HepG2 (cell line): ENCODE results near the gene RNASE2. TPM values are rescaled to one million over a fixed set of nuclear protein-coding genes. Genes with fewer than 3 reads are reported as not detected.

Source experiments
- ELF3 ChIP-seq: IDR thresholded peaks from 2 replicates; pipeline ENCODE4 v1.6.1; 2016; ENCODE audit warnings: missing genetic modification reagents, missing compliant biosample characterization
- FOXA3 ChIP-seq: IDR thresholded peaks from 2 replicates; pipeline ENCODE4 v1.6.1; 2016; ENCODE audit warnings: missing genetic modification reagents, missing compliant biosample characterization
- ISL2 ChIP-seq: sonication (generic); formaldehyde crosslinking; IDR thresholded peaks from 2 replicates; pipeline ENCODE4 v1.5.0; 2020; ENCODE audit warnings: missing genetic modification reagents
- LCORL ChIP-seq, 2 experiments: fragments of 450-650 bp in 1 of 2; sonication (generic) in 1 of 2; formaldehyde crosslinking in 1 of 2; IDR thresholded peaks; 2 replicates each; pipeline versions ENCODE4 v1.5.0 to v1.6.1; 2017 to 2020; ENCODE audit warnings: antibody characterized with exemption in 1 of 2, missing genetic modification reagents in 1 of 2
- MEIS2 ChIP-seq: sonication (generic); formaldehyde crosslinking; IDR thresholded peaks from 2 replicates; pipeline ENCODE4 v1.9.0; 2021; ENCODE audit warnings: mild to moderate bottlenecking, missing genetic modification reagents
- NFYC ChIP-seq: IDR thresholded peaks from 2 replicates; pipeline ENCODE4 v1.6.1; 2016; ENCODE audit warnings: missing genetic modification reagents, missing compliant biosample characterization
- NR2F1 ChIP-seq, 2 experiments: fragments of 450-650 bp in 1 of 2; formaldehyde crosslinking in 1 of 2; IDR thresholded peaks; 2 replicates each; pipeline versions ENCODE4 v1.5.0 to v1.6.1; 2016 to 2020; ENCODE audit warnings: mild to moderate bottlenecking in 1 of 2, missing compliant biosample characterization in 1 of 2, missing genetic modification reagents in 1 of 2, moderate library complexity in 1 of 2
- PHF8 ChIP-seq: sonication (generic); formaldehyde crosslinking; IDR thresholded peaks from 2 replicates; pipeline ENCODE4 v1.5.0; 2020; ENCODE audit warnings: missing genetic modification reagents
- PLRG1 ChIP-seq: fragments of 450-650 bp; conservative IDR thresholded peaks from 2 replicates; pipeline ENCODE4 v1.6.1; 2016
- ZBTB3 ChIP-seq: sonication (generic); formaldehyde crosslinking; IDR thresholded peaks from 2 replicates; pipeline ENCODE4 v1.4.0; 2020; ENCODE audit warnings: low read depth, mild to moderate bottlenecking, moderate library complexity, missing genetic modification reagents, borderline replicate concordance
- ZFP1 ChIP-seq: IDR thresholded peaks from 2 replicates; pipeline ENCODE4 v1.6.1; 2016
- ZFY ChIP-seq: sonication (generic); formaldehyde crosslinking; IDR thresholded peaks from 2 replicates; pipeline ENCODE4 v1.4.0; 2020; ENCODE audit warnings: missing genetic modification reagents
- ZKSCAN8 ChIP-seq: IDR thresholded peaks from 2 replicates; pipeline ENCODE4 v1.6.1; 2016; ENCODE audit warnings: borderline replicate concordance, missing genetic modification reagents, missing compliant biosample characterization
- ZNF44 ChIP-seq: sonication (generic); formaldehyde crosslinking; IDR thresholded peaks from 2 replicates; pipeline ENCODE4 v1.5.1; 2020; ENCODE audit warnings: mild to moderate bottlenecking, missing genetic modification reagents
- ZNF670 ChIP-seq: sonication (generic); formaldehyde crosslinking; IDR thresholded peaks from 2 replicates; pipeline ENCODE4 v1.8.0; 2022; ENCODE audit warnings: mild to moderate bottlenecking, missing genetic modification reagents, borderline replicate concordance
- ZNF788 ChIP-seq: sonication (generic); formaldehyde crosslinking; IDR thresholded peaks from 2 replicates; pipeline ENCODE4 v1.5.0; 2020; ENCODE audit warnings: mild to moderate bottlenecking, missing genetic modification reagents, borderline replicate concordance
- polyA plus RNA-seq, 8 experiments: library from polyadenylated mRNA; depleted of rRNA in 3 of 8; stranded (reverse) in 7 of 8; unstranded in 1 of 8; fragments of >200 nt; fragmentation: Illumina TruSeq in 4 of 8; extraction: Trizol in 4 of 8; gene quantifications; 2 replicates each; pipeline versions ENCODE4 v1.2.1 to v1.2.3, GENCODE V29; 2011 to 2016; ENCODE audit warnings: low read depth in 4 of 8, missing spikeins in 1 of 8, mixed read lengths in 1 of 8; ENCODE audit not compliant: insufficient read depth in 1 of 8
- total RNA-seq, 5 experiments: library from RNA; depleted of rRNA; stranded (reverse); fragments of >200 nt; fragmentation: Illumina TruSeq; extraction: Trizol; gene quantifications; 2 replicates each; pipeline ENCODE4 v1.2.3, GENCODE V29; 2016; ENCODE audit warnings: low read depth in 1 of 5
- TF ChIP-seq, protein P1 (sequence below): sonication (generic); formaldehyde crosslinking; IDR thresholded peaks from 2 replicates; pipeline ENCODE4 v1.4.0; 2020; ENCODE audit warnings: missing genetic modification reagents, borderline replicate concordance
- TF ChIP-seq, protein P2 (sequence below): sonication (generic); formaldehyde crosslinking; IDR thresholded peaks from 2 replicates; pipeline ENCODE4 v1.4.0; 2020; ENCODE audit warnings: missing genetic modification reagents
- TF ChIP-seq, protein P3 (sequence below): IDR thresholded peaks from 2 replicates; pipeline ENCODE4 v1.6.1; 2012; ENCODE audit warnings: inconsistent platforms
- TF ChIP-seq, protein P4 (sequence below): sonication (generic); formaldehyde crosslinking; IDR thresholded peaks from 2 replicates; pipeline ENCODE4 v1.4.0; 2020; ENCODE audit warnings: missing genetic modification reagents, borderline replicate concordance

RNASE2 gene
- total and polyA plus RNA-seq, 2 of the 13 experiments (the other 11 are each of a cell fraction or from before 2014, with no cell fraction given), result 0.69 TPM; not detected in 1

DNA sequence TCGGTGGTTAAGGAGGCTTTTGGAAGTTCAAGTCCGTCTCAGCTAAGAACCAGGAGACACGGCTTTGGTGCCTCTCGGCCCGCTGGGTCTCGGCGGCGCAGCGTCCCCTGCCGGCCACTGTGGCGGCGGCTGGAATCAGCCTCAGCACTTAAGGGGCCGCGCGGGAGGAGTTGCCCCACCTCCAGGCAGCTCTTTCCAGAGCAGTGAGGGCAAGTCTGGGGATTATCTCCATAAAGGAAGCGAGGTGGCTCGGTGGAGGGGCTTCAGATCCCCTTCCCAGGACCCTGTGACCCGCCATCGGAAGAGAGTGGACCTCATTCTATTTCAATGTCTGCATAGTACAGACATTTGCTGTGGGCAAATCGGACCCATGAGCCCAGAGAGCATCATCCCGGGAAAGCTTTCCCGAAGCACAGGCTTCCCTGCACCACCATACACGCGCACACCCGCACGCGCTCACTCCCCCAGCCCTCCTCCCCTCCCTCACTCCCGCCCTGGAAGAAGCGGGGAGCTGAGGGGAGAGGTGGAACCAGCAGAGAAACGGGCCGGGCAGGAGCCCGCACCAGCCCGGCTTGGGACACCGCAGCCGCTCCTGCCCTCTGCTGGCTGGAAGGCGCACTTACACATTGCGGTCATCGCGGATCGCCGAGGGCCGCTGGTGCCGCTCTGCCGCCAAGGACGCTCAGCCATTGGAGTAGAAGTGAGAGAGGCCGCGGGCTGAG is 15.9 kb downstream of the RNASE2 start (continued):
- TF ChIP-seq LCORL (IDR thresholded peaks at IDR 0.05), result no peak
- peak; percentile 42; the same call in 1 of the 2 replicates for TF ChIP-seq LCORL (CRISPR knock-in tag; IDR thresholded peaks at IDR 0.05)
- peak; percentile 52 for TF ChIP-seq ISL2
- peak; percentile 89 for TF ChIP-seq ZKSCAN8 (CRISPR knock-in tag)
- no peak for TF ChIP-seq ZBTB3 (CRISPR knock-in tag)
- TF ChIP-seq ZFY, result peak; percentile 67; the same call in 1 of the 2 replicates
- peak; percentile 12; the same call in 1 of the 2 replicates for TF ChIP-seq ZFP1 (CRISPR knock-in tag)
- no peak for TF ChIP-seq NR2F1 (CRISPR knock-in tag; IDR thresholded peaks at IDR 0.05)
- peak; percentile 23; the same call in 1 of the 2 replicates for TF ChIP-seq ELF3 (CRISPR knock-in tag)
- TF ChIP-seq, protein P1, sequence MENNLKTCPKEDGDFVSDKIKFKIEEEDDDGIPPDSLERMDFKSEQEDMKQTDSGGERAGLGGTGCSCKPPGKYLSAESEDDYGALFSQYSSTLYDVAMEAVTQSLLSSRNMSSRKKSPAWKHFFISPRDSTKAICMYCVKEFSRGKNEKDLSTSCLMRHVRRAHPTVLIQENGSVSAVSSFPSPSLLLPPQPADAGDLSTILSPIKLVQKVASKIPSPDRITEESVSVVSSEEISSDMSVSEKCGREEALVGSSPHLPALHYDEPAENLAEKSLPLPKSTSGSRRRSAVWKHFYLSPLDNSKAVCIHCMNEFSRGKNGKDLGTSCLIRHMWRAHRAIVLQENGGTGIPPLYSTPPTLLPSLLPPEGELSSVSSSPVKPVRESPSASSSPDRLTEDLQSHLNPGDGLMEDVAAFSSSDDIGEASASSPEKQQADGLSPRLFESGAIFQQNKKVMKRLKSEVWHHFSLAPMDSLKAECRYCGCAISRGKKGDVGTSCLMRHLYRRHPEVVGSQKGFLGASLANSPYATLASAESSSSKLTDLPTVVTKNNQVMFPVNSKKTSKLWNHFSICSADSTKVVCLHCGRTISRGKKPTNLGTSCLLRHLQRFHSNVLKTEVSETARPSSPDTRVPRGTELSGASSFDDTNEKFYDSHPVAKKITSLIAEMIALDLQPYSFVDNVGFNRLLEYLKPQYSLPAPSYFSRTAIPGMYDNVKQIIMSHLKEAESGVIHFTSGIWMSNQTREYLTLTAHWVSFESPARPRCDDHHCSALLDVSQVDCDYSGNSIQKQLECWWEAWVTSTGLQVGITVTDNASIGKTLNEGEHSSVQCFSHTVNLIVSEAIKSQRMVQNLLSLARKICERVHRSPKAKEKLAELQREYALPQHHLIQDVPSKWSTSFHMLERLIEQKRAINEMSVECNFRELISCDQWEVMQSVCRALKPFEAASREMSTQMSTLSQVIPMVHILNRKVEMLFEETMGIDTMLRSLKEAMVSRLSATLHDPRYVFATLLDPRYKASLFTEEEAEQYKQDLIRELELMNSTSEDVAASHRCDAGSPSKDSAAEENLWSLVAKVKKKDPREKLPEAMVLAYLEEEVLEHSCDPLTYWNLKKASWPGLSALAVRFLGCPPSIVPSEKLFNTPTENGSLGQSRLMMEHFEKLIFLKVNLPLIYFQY (CRISPR knock-in tag), result peak; percentile 94; the same call in 1 of the 2 replicates
- TF ChIP-seq ZNF44 (CRISPR knock-in tag), result no peak; the same call in 1 of the 2 replicates
- TF ChIP-seq, protein P2, sequence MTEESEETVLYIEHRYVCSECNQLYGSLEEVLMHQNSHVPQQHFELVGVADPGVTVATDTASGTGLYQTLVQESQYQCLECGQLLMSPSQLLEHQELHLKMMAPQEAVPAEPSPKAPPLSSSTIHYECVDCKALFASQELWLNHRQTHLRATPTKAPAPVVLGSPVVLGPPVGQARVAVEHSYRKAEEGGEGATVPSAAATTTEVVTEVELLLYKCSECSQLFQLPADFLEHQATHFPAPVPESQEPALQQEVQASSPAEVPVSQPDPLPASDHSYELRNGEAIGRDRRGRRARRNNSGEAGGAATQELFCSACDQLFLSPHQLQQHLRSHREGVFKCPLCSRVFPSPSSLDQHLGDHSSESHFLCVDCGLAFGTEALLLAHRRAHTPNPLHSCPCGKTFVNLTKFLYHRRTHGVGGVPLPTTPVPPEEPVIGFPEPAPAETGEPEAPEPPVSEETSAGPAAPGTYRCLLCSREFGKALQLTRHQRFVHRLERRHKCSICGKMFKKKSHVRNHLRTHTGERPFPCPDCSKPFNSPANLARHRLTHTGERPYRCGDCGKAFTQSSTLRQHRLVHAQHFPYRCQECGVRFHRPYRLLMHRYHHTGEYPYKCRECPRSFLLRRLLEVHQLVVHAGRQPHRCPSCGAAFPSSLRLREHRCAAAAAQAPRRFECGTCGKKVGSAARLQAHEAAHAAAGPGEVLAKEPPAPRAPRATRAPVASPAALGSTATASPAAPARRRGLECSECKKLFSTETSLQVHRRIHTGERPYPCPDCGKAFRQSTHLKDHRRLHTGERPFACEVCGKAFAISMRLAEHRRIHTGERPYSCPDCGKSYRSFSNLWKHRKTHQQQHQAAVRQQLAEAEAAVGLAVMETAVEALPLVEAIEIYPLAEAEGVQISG (CRISPR knock-in tag), result peak; percentile 90
- TF ChIP-seq MEIS2 (CRISPR knock-in tag), result 0 out of 2 replicates have a peak, but pooled peaks have one; percentile 45
- no peak for TF ChIP-seq ZNF788 (CRISPR knock-in tag)
- TF ChIP-seq PLRG1, result no peak
- TF ChIP-seq, protein P3, sequence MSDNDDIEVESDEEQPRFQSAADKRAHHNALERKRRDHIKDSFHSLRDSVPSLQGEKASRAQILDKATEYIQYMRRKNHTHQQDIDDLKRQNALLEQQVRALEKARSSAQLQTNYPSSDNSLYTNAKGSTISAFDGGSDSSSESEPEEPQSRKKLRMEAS, result peak; percentile 37; the same call in 1 of the 2 replicates
- TF ChIP-seq, protein P4, sequence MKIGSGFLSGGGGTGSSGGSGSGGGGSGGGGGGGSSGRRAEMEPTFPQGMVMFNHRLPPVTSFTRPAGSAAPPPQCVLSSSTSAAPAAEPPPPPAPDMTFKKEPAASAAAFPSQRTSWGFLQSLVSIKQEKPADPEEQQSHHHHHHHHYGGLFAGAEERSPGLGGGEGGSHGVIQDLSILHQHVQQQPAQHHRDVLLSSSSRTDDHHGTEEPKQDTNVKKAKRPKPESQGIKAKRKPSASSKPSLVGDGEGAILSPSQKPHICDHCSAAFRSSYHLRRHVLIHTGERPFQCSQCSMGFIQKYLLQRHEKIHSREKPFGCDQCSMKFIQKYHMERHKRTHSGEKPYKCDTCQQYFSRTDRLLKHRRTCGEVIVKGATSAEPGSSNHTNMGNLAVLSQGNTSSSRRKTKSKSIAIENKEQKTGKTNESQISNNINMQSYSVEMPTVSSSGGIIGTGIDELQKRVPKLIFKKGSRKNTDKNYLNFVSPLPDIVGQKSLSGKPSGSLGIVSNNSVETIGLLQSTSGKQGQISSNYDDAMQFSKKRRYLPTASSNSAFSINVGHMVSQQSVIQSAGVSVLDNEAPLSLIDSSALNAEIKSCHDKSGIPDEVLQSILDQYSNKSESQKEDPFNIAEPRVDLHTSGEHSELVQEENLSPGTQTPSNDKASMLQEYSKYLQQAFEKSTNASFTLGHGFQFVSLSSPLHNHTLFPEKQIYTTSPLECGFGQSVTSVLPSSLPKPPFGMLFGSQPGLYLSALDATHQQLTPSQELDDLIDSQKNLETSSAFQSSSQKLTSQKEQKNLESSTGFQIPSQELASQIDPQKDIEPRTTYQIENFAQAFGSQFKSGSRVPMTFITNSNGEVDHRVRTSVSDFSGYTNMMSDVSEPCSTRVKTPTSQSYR (CRISPR knock-in tag), result no peak
- peak; percentile 23; the same call in 1 of the 2 replicates for TF ChIP-seq FOXA3
- peak; percentile 54; the same call in 1 of the 2 replicates for TF ChIP-seq PHF8
- TF ChIP-seq NFYC (CRISPR knock-in tag), result peak; percentile 38; the same call in 1 of the 2 replicates
- TF ChIP-seq ZNF670, result no peak
